ENCODE data around the gene PTPRM.

DNA sequence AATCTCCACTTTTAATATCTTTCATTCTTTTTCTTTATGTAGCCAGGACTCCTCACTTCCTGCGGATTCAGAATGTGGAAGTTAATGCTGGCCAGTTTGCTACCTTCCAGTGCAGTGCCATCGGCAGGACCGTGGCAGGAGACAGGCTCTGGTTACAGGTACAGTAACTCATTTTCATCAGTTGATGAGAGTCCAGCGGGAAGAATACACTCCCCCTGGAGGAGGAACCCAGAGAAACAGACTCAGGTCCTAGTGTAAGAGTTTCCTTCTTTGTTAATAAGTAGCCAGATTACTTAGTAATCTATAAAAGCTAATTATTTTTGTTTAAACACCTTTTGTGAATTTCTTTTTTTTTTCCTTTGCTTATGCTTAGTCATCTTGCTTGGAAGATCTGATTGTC lies 359.4 kb downstream of the PTPRM start:
- TF ChIP-seq EZH2 (IDR thresholded peaks at IDR 0.05; ENCODE audit: low read length, unreplicated experiment), result no peak
- TF ChIP-seq, protein P1, sequence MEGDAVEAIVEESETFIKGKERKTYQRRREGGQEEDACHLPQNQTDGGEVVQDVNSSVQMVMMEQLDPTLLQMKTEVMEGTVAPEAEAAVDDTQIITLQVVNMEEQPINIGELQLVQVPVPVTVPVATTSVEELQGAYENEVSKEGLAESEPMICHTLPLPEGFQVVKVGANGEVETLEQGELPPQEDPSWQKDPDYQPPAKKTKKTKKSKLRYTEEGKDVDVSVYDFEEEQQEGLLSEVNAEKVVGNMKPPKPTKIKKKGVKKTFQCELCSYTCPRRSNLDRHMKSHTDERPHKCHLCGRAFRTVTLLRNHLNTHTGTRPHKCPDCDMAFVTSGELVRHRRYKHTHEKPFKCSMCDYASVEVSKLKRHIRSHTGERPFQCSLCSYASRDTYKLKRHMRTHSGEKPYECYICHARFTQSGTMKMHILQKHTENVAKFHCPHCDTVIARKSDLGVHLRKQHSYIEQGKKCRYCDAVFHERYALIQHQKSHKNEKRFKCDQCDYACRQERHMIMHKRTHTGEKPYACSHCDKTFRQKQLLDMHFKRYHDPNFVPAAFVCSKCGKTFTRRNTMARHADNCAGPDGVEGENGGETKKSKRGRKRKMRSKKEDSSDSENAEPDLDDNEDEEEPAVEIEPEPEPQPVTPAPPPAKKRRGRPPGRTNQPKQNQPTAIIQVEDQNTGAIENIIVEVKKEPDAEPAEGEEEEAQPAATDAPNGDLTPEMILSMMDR (conservative IDR thresholded peaks at IDR 0.05; ENCODE audit: low read depth, low read length), result peak; percentile 59
- TF ChIP-seq EZH2phosphoT487 (IDR thresholded peaks at IDR 0.05; ENCODE audit: borderline replicate concordance, low read length), result no peak
